Raji (cell line): ENCODE data around the gene SAFB2.

Experiments
- POLR2A ChIP-seq: IDR thresholded peaks from 2 replicates; pipeline ENCODE4 v1.6.1; 2011; ENCODE audit warnings: low read depth, low read length, control low read depth; ENCODE audit not compliant: insufficient read depth

The SAFB2 gene

GRCh38 chr19:5645409-5645808 is 22.8 kb upstream of the SAFB2 start:
- no peak for TF ChIP-seq POLR2A

- no peak for TF ChIP-seq POLR2A
Measured at GRCh38 chr19:5644037-5644436, 21.5 kb upstream of the SAFB2 start.

- TF ChIP-seq POLR2A, result no peak
Measured at GRCh38 chr19:5643060-5643459, 20.5 kb upstream of the SAFB2 start.

GRCh38 chr19:5642204-5642603 is 19.6 kb upstream of the SAFB2 start:
- no peak for TF ChIP-seq POLR2A

GRCh38 chr19:5641171-5641570 is 18.6 kb upstream of the SAFB2 start:
- TF ChIP-seq POLR2A, result no peak

DNA sequence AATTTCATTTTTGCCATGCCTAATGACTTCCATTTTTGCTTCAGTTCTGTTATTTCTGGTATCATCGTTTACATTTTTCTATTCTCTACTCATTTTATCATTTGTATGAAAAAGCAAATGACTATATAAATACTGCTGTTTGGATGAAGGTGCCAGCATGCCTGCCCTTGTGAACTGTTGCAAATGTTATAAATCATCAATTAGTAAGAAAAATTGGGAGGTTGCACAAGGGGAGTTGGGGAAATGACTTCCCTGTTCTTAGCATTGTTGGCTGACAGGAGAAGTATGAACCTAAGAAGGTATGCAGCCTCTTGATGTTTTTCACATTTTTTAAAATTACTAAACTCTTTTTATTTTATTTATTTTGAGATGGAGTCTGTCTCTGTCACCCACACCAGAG is 15.4 kb upstream of the SAFB2 start:
- TF ChIP-seq POLR2A, result no peak

- no peak for TF ChIP-seq POLR2A
Measured at GRCh38 chr19:5635427-5635826, 12.9 kb upstream of the SAFB2 start.

GRCh38 chr19:5632657-5633056 is 10.1 kb upstream of the SAFB2 start:
- no peak for TF ChIP-seq POLR2A

GRCh38 chr19:5632241-5632612 is 9.7 kb upstream of the SAFB2 start:
- TF ChIP-seq POLR2A, result no peak

DNA sequence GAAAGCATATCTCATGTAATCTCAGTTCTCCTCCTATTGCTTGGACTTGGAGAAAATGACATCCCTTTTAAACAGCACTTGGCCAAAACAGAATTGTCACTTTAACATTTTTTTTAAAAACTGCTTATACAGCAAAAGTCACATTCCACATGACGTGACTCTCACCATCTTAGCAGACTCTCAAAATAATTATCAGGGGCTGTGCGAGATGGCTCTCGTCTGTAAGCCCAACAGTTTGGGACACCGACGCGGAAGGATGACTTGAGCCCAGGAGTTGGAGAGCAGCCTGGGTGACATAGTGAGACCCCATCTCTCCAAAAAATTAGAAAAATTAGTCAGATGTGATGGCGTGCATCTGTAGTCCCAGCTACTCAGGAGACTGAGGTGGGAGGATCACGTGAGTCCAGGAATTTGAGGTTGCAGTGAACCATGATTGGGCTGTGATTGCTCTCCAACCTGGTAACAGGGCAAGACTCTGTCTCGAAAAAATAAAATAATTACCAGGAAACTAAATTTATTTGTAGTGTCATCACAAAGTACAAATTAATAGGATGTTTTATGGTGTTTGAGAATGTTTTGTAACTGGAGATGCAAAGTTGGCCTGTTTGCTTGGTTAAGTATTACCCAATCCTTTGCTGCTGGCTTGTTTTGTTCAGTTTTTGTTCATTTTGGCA is 9.1 kb upstream of the SAFB2 start:
- TF ChIP-seq POLR2A, result no peak

DNA sequence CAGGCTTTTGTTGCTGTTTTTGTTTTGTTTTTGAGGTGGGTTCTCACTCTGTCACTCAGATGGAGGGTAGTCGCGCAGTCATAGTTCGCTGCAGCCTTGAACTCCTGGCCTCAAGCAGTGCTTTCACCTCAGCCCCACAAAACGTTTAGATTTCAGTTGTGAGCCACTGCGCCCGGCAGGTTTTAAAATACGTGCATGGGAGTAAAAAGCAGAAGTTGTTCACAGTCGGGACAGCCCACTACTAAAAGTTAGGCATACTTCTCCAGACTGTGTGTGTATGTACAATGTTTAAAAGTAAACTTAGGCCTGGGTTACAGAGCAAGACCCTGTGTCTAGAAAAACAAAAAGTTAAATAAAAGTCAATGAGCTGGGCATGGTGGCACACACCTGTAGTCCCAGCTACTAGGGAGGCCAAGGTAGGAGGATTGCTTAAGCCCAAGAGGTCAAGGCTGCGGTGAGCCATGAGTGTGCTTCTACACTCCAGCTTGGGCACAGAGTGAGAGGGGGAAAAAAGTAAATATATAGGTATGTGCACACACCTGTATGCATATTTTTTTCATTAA is 6.4 kb upstream of the SAFB2 start:
- TF ChIP-seq POLR2A, result no peak

DNA sequence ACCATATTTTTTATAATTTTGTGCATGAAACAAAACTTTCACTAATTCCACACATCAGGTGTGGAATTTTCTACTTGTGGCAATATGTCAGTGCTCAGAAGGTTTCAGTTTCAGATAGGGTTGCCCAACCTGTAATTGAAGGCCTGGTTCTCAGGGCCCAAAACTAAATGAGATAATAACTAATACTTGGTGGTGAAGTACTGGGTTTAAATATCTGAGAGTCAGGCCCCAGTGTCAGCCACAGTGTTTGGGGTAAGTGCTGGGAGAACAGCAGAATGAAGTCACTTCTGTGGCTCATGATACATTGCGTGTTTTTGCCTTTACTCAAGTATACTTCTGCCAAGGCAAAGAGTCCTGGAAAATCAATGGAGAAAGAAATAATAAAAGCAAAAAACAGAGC is 5.9 kb upstream of the SAFB2 start:
- TF ChIP-seq POLR2A, result no peak

GRCh38 chr19:5627395-5627904 is 4.9 kb upstream of the SAFB2 start:
- TF ChIP-seq POLR2A, result no peak

DNA sequence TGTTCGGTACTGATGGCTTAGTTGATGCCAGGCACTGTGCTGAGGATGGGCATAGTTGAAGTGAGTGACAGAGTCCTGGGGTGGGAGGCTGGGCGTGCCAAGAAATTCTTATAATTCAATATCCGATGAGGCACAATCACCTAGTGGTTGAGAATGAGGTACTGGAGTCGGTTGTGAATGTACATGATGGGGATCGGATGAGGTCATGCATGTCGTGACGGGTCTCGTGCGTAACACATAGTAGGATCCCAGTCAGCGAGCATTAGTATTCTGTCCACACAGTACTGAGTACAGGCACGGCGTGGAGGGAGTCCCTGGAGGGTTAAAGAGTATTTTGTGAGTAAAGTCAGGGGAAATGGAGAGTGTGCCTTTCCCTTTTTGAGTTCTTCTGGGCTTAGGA is 3.1 kb upstream of the SAFB2 start:
- no peak for TF ChIP-seq POLR2A

- no peak for TF ChIP-seq POLR2A
Measured at GRCh38 chr19:5624741-5625278, 2.2 kb upstream of the SAFB2 start.

DNA sequence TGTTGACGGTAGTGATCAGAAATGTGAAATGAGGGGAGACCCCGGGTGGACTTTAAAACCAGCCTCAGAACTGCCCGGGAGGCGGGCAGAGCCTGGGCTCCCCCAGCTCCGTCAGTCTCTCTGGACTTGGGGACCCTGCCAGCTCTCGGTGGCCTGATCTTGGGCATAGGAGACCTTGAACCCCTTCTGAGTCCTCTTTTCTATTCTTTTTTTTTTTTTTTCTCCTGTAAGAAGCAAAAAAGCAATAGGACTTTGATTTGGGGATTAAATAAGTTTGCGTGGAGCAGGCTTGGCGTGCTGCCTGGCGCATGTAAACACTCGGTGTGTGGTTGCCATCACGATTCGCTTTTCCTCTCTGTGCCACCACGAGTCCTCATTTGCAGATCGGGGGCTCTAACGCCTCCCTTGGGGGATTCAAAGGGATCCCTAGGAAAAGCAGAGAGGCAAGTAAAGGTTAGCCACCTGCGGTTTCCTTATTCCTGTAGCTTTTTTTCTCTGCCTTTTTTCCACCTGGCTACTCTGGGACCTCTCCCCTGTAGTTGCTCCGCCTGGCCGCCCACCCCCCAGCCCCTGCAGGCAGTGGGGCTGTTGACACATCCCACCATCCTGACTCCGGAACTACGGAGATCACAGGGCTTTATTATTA is 1.6 kb upstream of the SAFB2 start:
- TF ChIP-seq POLR2A, result no peak
